Measurements from ENCODE around the gene INPP5A.

- TF ChIP-seq CTCF (conservative IDR thresholded peaks at IDR 0.05; ENCODE audit: low read depth, low read length) (no peak), EZH2phosphoT487 (IDR thresholded peaks at IDR 0.05; ENCODE audit: borderline replicate concordance, low read length) (no peak), EZH2 (IDR thresholded peaks at IDR 0.05; ENCODE audit: low read length, unreplicated experiment) (no peak)
These were observed 95.5 kb downstream of the INPP5A start for GRCh38 chr10:132632851-132633684.

All from PC-3 (cell line).